ENCODE results near the gene SUPT4H1. TPM values are rescaled to one million over a fixed set of nuclear protein-coding genes. Genes with fewer than 3 reads are reported as not detected.

The SUPT4H1 gene
- total RNA-seq, 1 donor from 2014 or later, result 55.2 TPM

DNA sequence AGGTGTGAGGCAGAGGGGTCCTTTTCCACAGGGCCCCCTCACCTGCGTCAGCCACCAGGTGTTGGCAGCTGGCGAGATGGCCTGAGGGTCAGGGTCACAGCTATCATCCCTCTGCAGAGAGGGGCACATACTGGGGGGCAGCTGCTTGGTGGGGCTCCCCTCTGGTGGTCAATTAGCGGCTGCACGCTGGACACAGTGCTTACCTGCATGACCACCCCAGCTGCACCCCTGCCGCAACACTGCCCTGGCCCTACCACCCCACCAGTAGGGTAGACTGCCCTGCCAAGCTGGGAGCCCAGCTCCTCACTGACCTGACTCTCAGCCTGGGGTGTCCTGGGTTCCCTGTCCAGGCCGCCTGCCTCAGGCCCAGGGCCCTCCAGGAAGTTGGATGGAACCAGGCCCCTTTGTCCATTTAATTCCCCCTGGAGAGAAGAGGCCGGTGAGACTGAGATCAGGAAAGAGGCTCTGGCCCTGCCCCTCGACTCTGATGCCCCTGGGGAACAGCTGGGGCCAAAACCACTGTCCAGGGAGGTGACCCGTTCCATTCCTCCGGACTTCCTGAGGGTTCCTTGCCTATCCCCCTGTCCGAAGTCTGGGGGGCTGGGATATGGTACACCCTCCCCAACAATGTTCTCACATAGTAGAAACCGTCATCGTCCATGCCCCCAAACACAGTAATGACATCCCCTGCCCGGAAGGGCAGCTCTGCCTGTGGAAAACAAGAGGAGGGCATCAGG lies 47.1 kb downstream of the SUPT4H1 start:
- Histone ChIP-seq H3K4me3 (no peak overlapping the region), H3K27ac (replicated peaks) (no peak overlapping the region), H3K9me3 (replicated peaks) (no peaks in the 10 kb centered on the region), H3K36me3 (no peaks in the 10 kb centered on the region), H3K27me3 (ENCODE audit: low read depth) (peaks cover 26% of the 10 kb centered on the region), H3K4me1 (no peaks in the 10 kb centered on the region)
- DNase-seq, result no peak
- TF ChIP-seq, protein P1, sequence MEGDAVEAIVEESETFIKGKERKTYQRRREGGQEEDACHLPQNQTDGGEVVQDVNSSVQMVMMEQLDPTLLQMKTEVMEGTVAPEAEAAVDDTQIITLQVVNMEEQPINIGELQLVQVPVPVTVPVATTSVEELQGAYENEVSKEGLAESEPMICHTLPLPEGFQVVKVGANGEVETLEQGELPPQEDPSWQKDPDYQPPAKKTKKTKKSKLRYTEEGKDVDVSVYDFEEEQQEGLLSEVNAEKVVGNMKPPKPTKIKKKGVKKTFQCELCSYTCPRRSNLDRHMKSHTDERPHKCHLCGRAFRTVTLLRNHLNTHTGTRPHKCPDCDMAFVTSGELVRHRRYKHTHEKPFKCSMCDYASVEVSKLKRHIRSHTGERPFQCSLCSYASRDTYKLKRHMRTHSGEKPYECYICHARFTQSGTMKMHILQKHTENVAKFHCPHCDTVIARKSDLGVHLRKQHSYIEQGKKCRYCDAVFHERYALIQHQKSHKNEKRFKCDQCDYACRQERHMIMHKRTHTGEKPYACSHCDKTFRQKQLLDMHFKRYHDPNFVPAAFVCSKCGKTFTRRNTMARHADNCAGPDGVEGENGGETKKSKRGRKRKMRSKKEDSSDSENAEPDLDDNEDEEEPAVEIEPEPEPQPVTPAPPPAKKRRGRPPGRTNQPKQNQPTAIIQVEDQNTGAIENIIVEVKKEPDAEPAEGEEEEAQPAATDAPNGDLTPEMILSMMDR (IDR thresholded peaks at IDR 0.05; ENCODE audit: borderline replicate concordance), result no peak
- intact Hi-C loops (cut with micrococcal nuclease), result loop anchor here (10.0 kb wide), 1 partner anchor 140 kb away; no protein-coding TSS in a partner anchor

DNA sequence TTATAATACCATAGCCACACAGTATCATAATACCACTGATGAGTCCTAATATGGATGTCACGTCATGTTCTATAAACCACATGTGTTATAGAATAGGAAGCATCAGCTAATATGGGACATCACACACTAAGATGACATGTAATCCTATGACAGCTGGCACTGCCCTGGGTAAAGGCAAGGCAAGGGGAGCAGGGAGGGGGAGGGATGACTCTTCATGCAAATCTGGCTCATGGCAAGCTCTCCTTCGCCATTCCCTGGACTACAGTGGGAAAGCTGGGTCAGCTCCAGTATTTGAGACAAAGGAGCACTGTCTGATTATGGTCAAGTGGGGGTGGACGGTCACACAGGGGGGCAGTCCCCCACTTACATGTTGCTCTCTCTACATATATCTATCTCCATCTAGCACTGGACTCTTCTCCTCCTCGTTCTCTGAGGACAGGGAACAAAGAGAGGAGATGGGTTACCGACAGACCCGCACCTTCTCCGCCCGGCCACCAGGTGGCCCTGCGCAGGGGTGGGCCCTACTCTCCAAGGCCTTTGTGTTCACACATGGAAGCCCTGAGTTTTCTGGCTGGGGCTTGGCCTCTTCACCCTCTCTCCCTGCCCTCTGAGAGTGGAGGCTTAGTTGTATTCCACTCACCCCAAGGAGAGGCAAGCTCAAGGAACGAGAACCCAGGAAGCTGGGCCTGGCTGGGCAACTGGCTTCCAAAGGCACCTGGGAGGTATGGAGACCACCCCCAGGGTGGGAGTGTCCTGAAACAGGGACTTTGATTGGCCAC lies 47.8 kb downstream of the SUPT4H1 start:
- TF ChIP-seq, protein P1 (IDR thresholded peaks at IDR 0.05; ENCODE audit: borderline replicate concordance), result peak; percentile 70
- Histone ChIP-seq H3K27ac (replicated peaks) (no peak overlapping the region), H3K9me3 (replicated peaks) (no peaks in the 10 kb centered on the region), H3K4me3 (no peak overlapping the region), H3K36me3 (no peaks in the 10 kb centered on the region), H3K4me1 (no peaks in the 10 kb centered on the region), H3K27me3 (ENCODE audit: low read depth) (peaks cover 26% of the 10 kb centered on the region)
- DNase-seq, result peak; percentile 40
- intact Hi-C loops (cut with micrococcal nuclease), result loop anchor here (10.0 kb wide), 1 partner anchor 141 kb away; no protein-coding TSS in a partner anchor

DNA sequence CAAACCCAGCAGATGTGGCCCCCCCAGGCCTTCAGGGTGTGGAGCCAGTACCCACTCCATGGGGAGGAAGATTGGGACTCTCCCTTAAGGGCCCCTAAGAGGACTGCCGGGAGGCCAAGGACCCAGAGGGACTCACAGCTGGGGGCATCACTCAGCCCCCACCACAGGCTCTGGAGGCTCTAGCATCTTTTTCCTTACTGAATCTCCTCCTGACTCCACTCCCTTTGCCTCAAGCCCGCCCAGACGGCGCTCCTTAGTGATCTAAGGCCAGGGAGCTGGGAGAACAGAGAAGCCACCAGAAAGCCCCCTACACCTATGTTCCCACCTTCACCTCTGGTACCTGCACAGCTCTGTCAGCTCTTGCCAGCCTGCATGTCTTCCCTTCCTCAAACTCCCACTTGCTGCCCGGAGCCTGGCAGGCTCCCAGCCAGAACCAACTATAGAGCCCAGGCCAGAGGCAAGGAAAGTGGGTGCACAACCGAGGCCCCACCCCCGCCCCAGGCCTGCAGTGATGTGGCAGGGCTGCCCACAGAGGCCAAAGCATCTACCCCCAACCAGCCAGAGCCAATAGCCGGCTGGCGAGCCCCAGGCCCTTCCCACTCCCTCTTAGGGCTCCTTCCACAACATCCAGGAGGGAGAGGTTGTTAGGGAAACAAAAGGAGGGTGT lies 48.9 kb downstream of the SUPT4H1 start:
- no peaks in the 10 kb centered on the region for H3K36me3 ChIP-seq
- peaks cover 10% of the 10 kb centered on the region for H3K9me3 ChIP-seq (replicated peaks)
- H3K27me3 ChIP-seq (ENCODE audit: low read depth), result peaks cover 26% of the 10 kb centered on the region
- no peak overlapping the region for H3K27ac ChIP-seq (replicated peaks)
- TF ChIP-seq, protein P1 (IDR thresholded peaks at IDR 0.05; ENCODE audit: borderline replicate concordance), result no peak
- H3K4me3 ChIP-seq, result no peak overlapping the region
- no peak for DNase-seq
- no peaks in the 10 kb centered on the region for H3K4me1 ChIP-seq
- intact Hi-C loops (cut with micrococcal nuclease), result loop anchor here (10.0 kb wide), 1 partner anchor 142 kb away; no protein-coding TSS in a partner anchor

DNA sequence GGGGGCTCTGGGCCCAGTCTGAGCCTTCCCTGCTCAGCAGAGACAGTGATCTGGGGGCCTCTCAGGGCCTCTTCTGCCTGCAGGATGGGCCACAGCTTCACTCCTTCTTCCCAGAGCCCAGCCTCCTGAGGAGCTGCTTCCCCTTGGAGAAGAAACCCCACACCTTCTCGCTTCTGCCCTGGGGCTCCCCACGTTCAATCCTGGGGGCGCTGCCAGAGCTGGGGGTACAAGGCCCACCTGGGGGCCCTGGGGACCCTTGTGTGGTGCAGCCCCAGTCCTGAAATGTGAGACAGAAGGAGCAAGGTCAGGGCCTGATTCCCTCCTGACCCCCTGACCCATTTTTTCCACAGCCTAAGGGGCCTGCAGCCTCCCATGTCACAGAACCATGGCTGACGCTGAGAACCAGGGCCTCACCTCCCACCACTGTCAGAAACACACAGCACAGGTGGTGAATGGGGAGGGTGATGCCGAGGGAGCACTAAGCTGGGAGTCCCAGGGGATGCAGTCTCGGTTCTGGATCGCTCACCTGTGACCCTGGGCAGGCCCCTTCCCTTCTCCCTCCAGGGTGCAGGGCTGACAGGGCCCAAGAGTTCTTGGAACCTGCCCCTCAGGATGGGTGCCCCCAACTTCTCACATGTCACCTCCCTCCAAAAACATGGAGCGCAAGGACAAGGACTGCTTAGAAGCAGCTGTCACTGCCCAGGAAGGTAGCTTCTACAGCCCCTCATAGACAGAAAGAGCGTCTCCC lies 49.7 kb downstream of the SUPT4H1 start:
- no peaks in the 10 kb centered on the region for H3K4me1 ChIP-seq
- intact Hi-C loops (cut with micrococcal nuclease), result loop anchor here (10.0 kb wide), 1 partner anchor 142 kb away; no protein-coding TSS in a partner anchor
- TF ChIP-seq, protein P1 (IDR thresholded peaks at IDR 0.05; ENCODE audit: borderline replicate concordance), result no peak
- DNase-seq, result no peak
- H3K27me3 ChIP-seq (ENCODE audit: low read depth), result peaks cover 26% of the 10 kb centered on the region
- peaks cover 10% of the 10 kb centered on the region for H3K9me3 ChIP-seq (replicated peaks)
- H3K36me3 ChIP-seq, result no peaks in the 10 kb centered on the region
- H3K27ac ChIP-seq (replicated peaks), result no peak overlapping the region
- no peak overlapping the region for H3K4me3 ChIP-seq
